Peyer's patch (tissue), 4 donors: Measurements from ENCODE around the gene UNC13C.

Experiments used
- POLR2A ChIP-seq, 2 donors: fragments of 450-650 bp; IDR thresholded peaks; one replicate each; pipeline ENCODE4 v1.5.1; 2017; ENCODE audit warnings: antibody characterized with exemption in 2 of 2, mild to moderate bottlenecking in 2 of 2, moderate library complexity in 2 of 2
- TF ChIP-seq, protein P1 (sequence below), 6 experiments: fragments of 450-650 bp in 4 of 6; fragments of 200-600 bp in 2 of 6; sonication (generic) in 1 of 6; IDR thresholded peaks; one replicate each; pipeline ENCODE4 v1.5.1; 2017 to 2019; ENCODE audit warnings: antibody characterized with exemption in 6 of 6, mild to moderate bottlenecking in 3 of 6, moderate library complexity in 1 of 6

- TF ChIP-seq, protein P1, sequence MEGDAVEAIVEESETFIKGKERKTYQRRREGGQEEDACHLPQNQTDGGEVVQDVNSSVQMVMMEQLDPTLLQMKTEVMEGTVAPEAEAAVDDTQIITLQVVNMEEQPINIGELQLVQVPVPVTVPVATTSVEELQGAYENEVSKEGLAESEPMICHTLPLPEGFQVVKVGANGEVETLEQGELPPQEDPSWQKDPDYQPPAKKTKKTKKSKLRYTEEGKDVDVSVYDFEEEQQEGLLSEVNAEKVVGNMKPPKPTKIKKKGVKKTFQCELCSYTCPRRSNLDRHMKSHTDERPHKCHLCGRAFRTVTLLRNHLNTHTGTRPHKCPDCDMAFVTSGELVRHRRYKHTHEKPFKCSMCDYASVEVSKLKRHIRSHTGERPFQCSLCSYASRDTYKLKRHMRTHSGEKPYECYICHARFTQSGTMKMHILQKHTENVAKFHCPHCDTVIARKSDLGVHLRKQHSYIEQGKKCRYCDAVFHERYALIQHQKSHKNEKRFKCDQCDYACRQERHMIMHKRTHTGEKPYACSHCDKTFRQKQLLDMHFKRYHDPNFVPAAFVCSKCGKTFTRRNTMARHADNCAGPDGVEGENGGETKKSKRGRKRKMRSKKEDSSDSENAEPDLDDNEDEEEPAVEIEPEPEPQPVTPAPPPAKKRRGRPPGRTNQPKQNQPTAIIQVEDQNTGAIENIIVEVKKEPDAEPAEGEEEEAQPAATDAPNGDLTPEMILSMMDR (IDR thresholded peaks at IDR 0.05): no peak
- TF ChIP-seq POLR2A (IDR thresholded peaks at IDR 0.05): no peak
These were observed 593.3 kb downstream of the UNC13C start for GRCh38 chr15:54571576-54571975.
